Measurements from ENCODE around the gene PALLD.

GRCh38 chr4:168795346-168795745, 298.5 kb downstream of the PALLD start:
- TF ChIP-seq EZH2 (IDR thresholded peaks at IDR 0.05; ENCODE audit: low read length) = no peak
- TF ChIP-seq CTCF (optimal IDR thresholded peaks at IDR 0.05 in 1 of 3, IDR thresholded peaks at IDR 0.05 in 1 of 3, conservative IDR thresholded peaks at IDR 0.05 in 1 of 3; ENCODE audit: extremely low read depth in 1 of 3, insufficient read depth in 2 of 3, low read length in 3 of 3) = no peak

Data from keratinocyte (primary cell).